ENCODE measurements around the gene DET1. TPM values are rescaled to one million over a fixed set of nuclear protein-coding genes. Genes with fewer than 3 reads are reported as not detected.

The DET1 gene
- total RNA-seq, 1 experiment from 2014 or later = 6.6 TPM

DNA sequence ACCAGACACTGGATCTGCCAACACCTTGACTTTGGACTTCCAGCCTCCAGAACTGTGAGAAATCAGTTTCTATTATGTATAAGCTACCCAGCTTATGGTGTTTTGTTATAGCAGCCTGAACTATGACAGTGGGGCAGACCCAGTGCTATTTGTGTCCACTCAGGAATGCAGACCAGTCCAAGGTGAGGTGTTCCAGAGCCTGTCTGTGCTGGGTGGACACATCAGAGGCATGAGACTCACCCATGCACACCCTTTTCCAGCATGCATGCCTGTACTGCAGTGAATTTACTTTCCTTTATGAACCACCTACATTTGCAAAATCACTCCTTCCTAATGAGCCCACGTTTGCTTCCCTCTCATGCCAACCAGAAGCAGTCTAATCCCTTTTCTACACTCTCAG lies 27.6 kb upstream of the DET1 start:
- no peaks in the 10 kb centered on the region for H3K36me3 Mint-ChIP-seq (ENCODE audit: insufficient read depth in 1 of 3, low read depth in 3 of 3)
- no peak for DNase-seq
- Histone ChIP-seq H3K23me2 (ENCODE audit: insufficient read length, low read depth, low read length, poor library complexity, severe bottlenecking) (no peaks in the 10 kb centered on the region), H3K14ac (ENCODE audit: insufficient read depth, low read length) (no peak overlapping the region), H3K79me1 (ENCODE audit: insufficient read depth, low read depth, low read length, poor library complexity, severe bottlenecking) (no peaks in the 10 kb centered on the region), H3K56ac (ENCODE audit: insufficient read length, low read depth, low read length) (no peak overlapping the region), H4K20me1 (ENCODE audit: control insufficient read depth, insufficient read depth, insufficient read length) (no peaks in the 10 kb centered on the region), H4K91ac (ENCODE audit: insufficient read length, low read depth, low read length) (no peak overlapping the region), H2AK5ac (ENCODE audit: insufficient read length, low read length) (no peak overlapping the region), H3K4me2 (ENCODE audit: insufficient read depth, insufficient read length, low read length) (no peak overlapping the region), H4K5ac (ENCODE audit: insufficient read length, low read depth, low read length) (no peak overlapping the region), H3K18ac (ENCODE audit: insufficient read length, low read depth, low read length) (no peak overlapping the region), H2BK5ac (ENCODE audit: insufficient read length, low read length) (no peak overlapping the region), H3K23ac (ENCODE audit: insufficient read length, low read depth, low read length) (no peak overlapping the region), H3T11ph (ENCODE audit: low read length) (no peak overlapping the region), H3K4me1 (ENCODE audit: insufficient read depth, low read length) (no peaks in the 10 kb centered on the region), H3K9ac (ENCODE audit: extremely low read depth, insufficient read length, low read length) (no peak overlapping the region), H3K9me3 (ENCODE audit: control insufficient read depth, low read depth, low read length) (no peaks in the 10 kb centered on the region), H2BK120ac (ENCODE audit: low read depth, low read length, poor library complexity, severe bottlenecking) (no peak overlapping the region), H2BK15ac (ENCODE audit: low read depth, low read length) (no peak overlapping the region), H2BK12ac (ENCODE audit: insufficient read length, low read depth, low read length) (no peak overlapping the region), H3K27me3 (ENCODE audit: insufficient read depth, low read length) (no peaks in the 10 kb centered on the region), H3K79me2 (ENCODE audit: insufficient read depth, low read length) (no peaks in the 10 kb centered on the region), H3K27ac (ENCODE audit: insufficient read length, low read depth, low read length) (no peak overlapping the region), H3K4ac (ENCODE audit: low read depth, low read length) (no peak overlapping the region), H2BK20ac (ENCODE audit: low read depth, low read length, poor library complexity, severe bottlenecking) (no peak overlapping the region), H2AFZ (ENCODE audit: low read length) (no peak overlapping the region), H4K8ac (replicated peaks; ENCODE audit: insufficient read length, low read depth, low read length) (no peak overlapping the region)
- H3K4me3 Mint-ChIP-seq = no peak overlapping the region
- H3K9me3 Mint-ChIP-seq = no peaks in the 10 kb centered on the region
- peaks cover 4% of the 10 kb centered on the region for H3K27me3 Mint-ChIP-seq (ENCODE audit: low read depth)
- no peak overlapping the region for H3K27ac Mint-ChIP-seq
- no CpG with 5 or more reads among the region's 1 CpG for WGBS (ENCODE audit: extremely low coverage, insufficient read length, low lambda C conversion rate)
- TF ChIP-seq, protein P1, sequence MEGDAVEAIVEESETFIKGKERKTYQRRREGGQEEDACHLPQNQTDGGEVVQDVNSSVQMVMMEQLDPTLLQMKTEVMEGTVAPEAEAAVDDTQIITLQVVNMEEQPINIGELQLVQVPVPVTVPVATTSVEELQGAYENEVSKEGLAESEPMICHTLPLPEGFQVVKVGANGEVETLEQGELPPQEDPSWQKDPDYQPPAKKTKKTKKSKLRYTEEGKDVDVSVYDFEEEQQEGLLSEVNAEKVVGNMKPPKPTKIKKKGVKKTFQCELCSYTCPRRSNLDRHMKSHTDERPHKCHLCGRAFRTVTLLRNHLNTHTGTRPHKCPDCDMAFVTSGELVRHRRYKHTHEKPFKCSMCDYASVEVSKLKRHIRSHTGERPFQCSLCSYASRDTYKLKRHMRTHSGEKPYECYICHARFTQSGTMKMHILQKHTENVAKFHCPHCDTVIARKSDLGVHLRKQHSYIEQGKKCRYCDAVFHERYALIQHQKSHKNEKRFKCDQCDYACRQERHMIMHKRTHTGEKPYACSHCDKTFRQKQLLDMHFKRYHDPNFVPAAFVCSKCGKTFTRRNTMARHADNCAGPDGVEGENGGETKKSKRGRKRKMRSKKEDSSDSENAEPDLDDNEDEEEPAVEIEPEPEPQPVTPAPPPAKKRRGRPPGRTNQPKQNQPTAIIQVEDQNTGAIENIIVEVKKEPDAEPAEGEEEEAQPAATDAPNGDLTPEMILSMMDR (conservative IDR thresholded peaks at IDR 0.05) = no peak
- H3K4me1 Mint-ChIP-seq = peaks cover 13 to 14% of the 10 kb centered on the region in 2 experiments

Data from H9 (cell line).